ENCODE measurements around the gene MYH9.

Gene MYH9

GRCh38 chr22:36385491-36386350, 2.0 kb downstream of the MYH9 start:
- DNase-seq, result no peak

GRCh38 chr22:36384766-36385481, 2.8 kb downstream of the MYH9 start:
- no peak for DNase-seq

- no peak for DNase-seq
Observed at GRCh38 chr22:36383110-36383581, 4.6 kb downstream of the MYH9 start.

GRCh38 chr22:36381513-36382128, 6.1 kb downstream of the MYH9 start:
- no peak for DNase-seq

GRCh38 chr22:36379593-36380361, 8.0 kb downstream of the MYH9 start:
- DNase-seq, result no peak

- no peak for DNase-seq
Observed at GRCh38 chr22:36378869-36379217, 8.9 kb downstream of the MYH9 start.

GRCh38 chr22:36378080-36378868, 9.5 kb downstream of the MYH9 start:
- DNase-seq, result no peak

- DNase-seq, result no peak
Observed at GRCh38 chr22:36377022-36377631, 10.6 kb downstream of the MYH9 start.

GRCh38 chr22:36376265-36376664, 11.5 kb downstream of the MYH9 start:
- no peak for DNase-seq

GRCh38 chr22:36375071-36375980, 12.4 kb downstream of the MYH9 start:
- DNase-seq, result no peak

GRCh38 chr22:36374603-36375024, 13.2 kb downstream of the MYH9 start:
- DNase-seq, result no peak

- no peak for DNase-seq
Observed at GRCh38 chr22:36373258-36373579, 14.5 kb downstream of the MYH9 start.

- no peak for DNase-seq
Observed at GRCh38 chr22:36371920-36372319, 15.8 kb downstream of the MYH9 start.

GRCh38 chr22:36369922-36370791, 17.6 kb downstream of the MYH9 start:
- DNase-seq, result no peak

- no peak for DNase-seq
Observed at GRCh38 chr22:36369004-36369921, 18.5 kb downstream of the MYH9 start.

GRCh38 chr22:36368359-36368983, 19.3 kb downstream of the MYH9 start:
- DNase-seq, result no peak

GRCh38 chr22:36367479-36367878, 20.3 kb downstream of the MYH9 start:
- DNase-seq, result no peak

GRCh38 chr22:36367066-36367465, 20.7 kb downstream of the MYH9 start:
- DNase-seq, result no peak

Measured in left hindlimb (tissue), 1 donor.